ENCODE results near the gene ABTB2.
"Not testable (repeated sequence)": the region's sequence is repeated elsewhere in the genome, so short reads cannot be mapped to it uniquely, and the experiment has no call there.

ABTB2 gene

GRCh38 chr11:34235189-34235588, 122.6 kb downstream of the ABTB2 start:
- DNase-seq: no peak

GRCh38 chr11:34234086-34234740, 123.6 kb downstream of the ABTB2 start:
- peak; percentile 58 to 77 (median 72) for DNase-seq

- DNase-seq: no peak
These were observed 124.6 kb downstream of the ABTB2 start for GRCh38 chr11:34233215-34233614.

- no peak for DNase-seq
These were observed 125.0 kb downstream of the ABTB2 start for GRCh38 chr11:34232807-34233206.

GRCh38 chr11:34226210-34226609, 131.6 kb downstream of the ABTB2 start:
- DNase-seq: peak; percentile 30 to 64 (median 58)

GRCh38 chr11:34225091-34225490, 132.7 kb downstream of the ABTB2 start:
- DNase-seq: no peak

- no peak for DNase-seq
These were observed 133.3 kb downstream of the ABTB2 start for GRCh38 chr11:34224434-34224966.

GRCh38 chr11:34223907-34224306, 133.9 kb downstream of the ABTB2 start:
- DNase-seq: no peak

GRCh38 chr11:34223021-34223813, 134.6 kb downstream of the ABTB2 start:
- peak in 2 of 4 experiments; percentile 7 to 25 for DNase-seq

- DNase-seq: no peak
These were observed 135.8 kb downstream of the ABTB2 start for GRCh38 chr11:34222030-34222429.

GRCh38 chr11:34219941-34220370, 137.9 kb downstream of the ABTB2 start:
- no peak for DNase-seq

- DNase-seq: no peak
These were observed 138.5 kb downstream of the ABTB2 start for GRCh38 chr11:34219279-34219678.

- not testable (repeated sequence) for DNase-seq
These were observed 139.1 kb downstream of the ABTB2 start for GRCh38 chr11:34218756-34219155.

- no peak for DNase-seq
These were observed 139.7 kb downstream of the ABTB2 start for GRCh38 chr11:34218067-34218466.

- DNase-seq: no peak
These were observed 141.1 kb downstream of the ABTB2 start for GRCh38 chr11:34216706-34217105.

- DNase-seq: no peak
These were observed 141.9 kb downstream of the ABTB2 start for GRCh38 chr11:34215806-34216453.

GRCh38 chr11:34214961-34215805, 142.6 kb downstream of the ABTB2 start:
- DNase-seq: no peak

GRCh38 chr11:34213366-34213765, 144.4 kb downstream of the ABTB2 start:
- no peak for DNase-seq

- no peak for DNase-seq
These were observed 145.2 kb downstream of the ABTB2 start for GRCh38 chr11:34212566-34212965.

GRCh38 chr11:34209809-34210208, 148.0 kb downstream of the ABTB2 start:
- no peak for DNase-seq

GRCh38 chr11:34208266-34209135, 149.3 kb downstream of the ABTB2 start:
- peak; percentile 46 to 74 (median 70) for DNase-seq
